ENCODE data around the gene HHAT.

Gene HHAT

GRCh38 chr1:210603123-210603522, 274.4 kb downstream of the HHAT start:
- no peak overlapping the region for H3K27ac ChIP-seq
- TF ChIP-seq CTCF (conservative IDR thresholded peaks at IDR 0.05) (no peak), ZFX (IDR thresholded peaks at IDR 0.05) (no peak)

GRCh38 chr1:210605099-210605498, 276.4 kb downstream of the HHAT start:
- TF ChIP-seq CTCF (conservative IDR thresholded peaks at IDR 0.05) (no peak), ZFX (IDR thresholded peaks at IDR 0.05) (no peak)
- no peak overlapping the region for H3K27ac ChIP-seq

- no peak overlapping the region for H3K27ac ChIP-seq
- no peak for TF ChIP-seq CTCF (conservative IDR thresholded peaks at IDR 0.05)
- no peak for TF ChIP-seq ZFX (IDR thresholded peaks at IDR 0.05)
Observed at GRCh38 chr1:210607361-210607760, 278.7 kb downstream of the HHAT start.

GRCh38 chr1:210608767-210609166, 280.1 kb downstream of the HHAT start:
- no peak overlapping the region for H3K27ac ChIP-seq
- TF ChIP-seq CTCF (conservative IDR thresholded peaks at IDR 0.05): no peak
- TF ChIP-seq ZFX (IDR thresholded peaks at IDR 0.05): no peak

- no peak overlapping the region for H3K27ac ChIP-seq
- no peak for TF ChIP-seq ZFX (IDR thresholded peaks at IDR 0.05)
Observed at GRCh38 chr1:210616356-210616755, 287.7 kb downstream of the HHAT start.

GRCh38 chr1:210617293-210617692, 288.6 kb downstream of the HHAT start:
- H3K27ac ChIP-seq: no peak overlapping the region
- TF ChIP-seq ZFX (IDR thresholded peaks at IDR 0.05) (no peak), CTCF (conservative IDR thresholded peaks at IDR 0.05) (no peak)

- TF ChIP-seq ZFX (IDR thresholded peaks at IDR 0.05) (no peak), CTCF (conservative IDR thresholded peaks at IDR 0.05) (no peak)
- no peak overlapping the region for H3K27ac ChIP-seq
Observed at GRCh38 chr1:210618369-210618768, 289.7 kb downstream of the HHAT start.

GRCh38 chr1:210620867-210621488, 292.3 kb downstream of the HHAT start:
- no peak overlapping the region for H3K27ac ChIP-seq
- TF ChIP-seq CTCF (conservative IDR thresholded peaks at IDR 0.05): no peak
